ENCODE results near the gene ACYP1.

- TF ChIP-seq TAF1 (CRISPR knock-in tag; IDR thresholded peaks at IDR 0.05) (no peak), HDAC2 (CRISPR knock-in tag; IDR thresholded peaks at IDR 0.05) (no peak), CTCF (CRISPR knock-in tag; IDR thresholded peaks at IDR 0.05) (no peak), CHD4 (IDR thresholded peaks at IDR 0.05; ENCODE audit: borderline replicate concordance, low read length) (no peak), ETV6 (CRISPR knock-in tag; conservative IDR thresholded peaks at IDR 0.05) (no peak)
Observed at GRCh38 chr14:75068294-75069120, 4.7 kb upstream of the ACYP1 start.

Data from HepG2 (cell line).